GM18873 (cell line): ENCODE results near the gene TSNAXIP1.
"Not testable (repeated sequence)": the region's sequence is repeated elsewhere in the genome, so short reads cannot be mapped to it uniquely, and the experiment has no call there.

ENCODE experiments used
- ATAC-seq: cut with Tn5 transposase; IDR thresholded peaks from one replicate; pipeline ENCODE4 v1.9.1; 2021; ENCODE audit warnings: mild to moderate bottlenecking, moderate library complexity, moderate number of reproducible peaks; ENCODE audit not compliant: unreplicated experiment, low FRiP score

TSNAXIP1 gene

DNA sequence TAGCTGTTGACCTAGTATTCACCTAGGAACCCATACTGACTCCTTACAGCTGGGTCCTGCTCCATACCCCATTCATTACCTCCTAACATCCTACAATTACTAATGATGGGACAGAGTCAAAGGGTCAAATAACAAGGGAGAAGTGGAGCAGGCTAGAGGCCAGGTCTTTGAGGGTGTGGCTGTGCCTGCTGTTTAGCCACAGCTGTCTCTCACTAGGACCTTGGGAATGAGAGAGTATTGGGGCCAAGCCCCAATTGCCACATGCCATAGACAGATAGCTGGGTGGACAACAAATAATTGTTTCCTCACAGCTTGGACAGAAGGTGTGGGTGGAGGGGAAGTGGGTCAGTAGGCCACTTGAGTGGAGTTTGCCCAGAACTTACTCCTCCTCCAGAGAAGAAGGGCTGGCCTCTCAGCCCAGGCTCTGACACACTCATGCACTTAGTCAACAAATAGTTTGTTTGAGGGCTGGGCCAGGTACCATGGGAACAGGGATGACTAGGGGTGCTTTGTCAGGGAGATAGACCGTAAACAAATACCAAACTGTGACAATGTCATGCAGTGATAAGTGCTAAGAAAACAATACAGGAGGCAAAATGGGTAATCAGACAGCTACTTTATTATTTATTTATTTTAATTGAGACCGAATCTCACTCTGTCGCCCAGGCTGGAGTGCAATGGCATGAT, 51.0 kb downstream of the TSNAXIP1 start:
- no peak for ATAC-seq

DNA sequence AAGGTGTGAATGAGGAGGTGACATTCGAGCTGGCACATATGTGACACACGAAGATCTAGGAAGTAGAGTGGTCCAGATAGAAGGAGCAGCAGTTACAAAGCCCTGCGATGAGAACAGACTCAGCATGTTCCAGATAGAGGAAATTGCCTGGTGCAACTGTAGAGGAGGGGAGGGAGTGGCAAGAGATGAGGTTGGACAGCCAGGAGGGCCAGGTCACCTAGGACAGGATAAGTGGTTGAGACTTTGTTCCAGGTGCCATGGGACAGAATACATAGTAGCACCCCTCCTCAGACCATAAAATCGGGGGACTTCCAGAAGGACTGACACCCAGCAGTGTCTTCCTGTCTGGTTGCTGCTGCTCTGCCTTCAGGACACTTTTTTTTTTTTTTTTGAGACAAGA, 51.8 kb downstream of the TSNAXIP1 start:
- no peak for ATAC-seq

DNA sequence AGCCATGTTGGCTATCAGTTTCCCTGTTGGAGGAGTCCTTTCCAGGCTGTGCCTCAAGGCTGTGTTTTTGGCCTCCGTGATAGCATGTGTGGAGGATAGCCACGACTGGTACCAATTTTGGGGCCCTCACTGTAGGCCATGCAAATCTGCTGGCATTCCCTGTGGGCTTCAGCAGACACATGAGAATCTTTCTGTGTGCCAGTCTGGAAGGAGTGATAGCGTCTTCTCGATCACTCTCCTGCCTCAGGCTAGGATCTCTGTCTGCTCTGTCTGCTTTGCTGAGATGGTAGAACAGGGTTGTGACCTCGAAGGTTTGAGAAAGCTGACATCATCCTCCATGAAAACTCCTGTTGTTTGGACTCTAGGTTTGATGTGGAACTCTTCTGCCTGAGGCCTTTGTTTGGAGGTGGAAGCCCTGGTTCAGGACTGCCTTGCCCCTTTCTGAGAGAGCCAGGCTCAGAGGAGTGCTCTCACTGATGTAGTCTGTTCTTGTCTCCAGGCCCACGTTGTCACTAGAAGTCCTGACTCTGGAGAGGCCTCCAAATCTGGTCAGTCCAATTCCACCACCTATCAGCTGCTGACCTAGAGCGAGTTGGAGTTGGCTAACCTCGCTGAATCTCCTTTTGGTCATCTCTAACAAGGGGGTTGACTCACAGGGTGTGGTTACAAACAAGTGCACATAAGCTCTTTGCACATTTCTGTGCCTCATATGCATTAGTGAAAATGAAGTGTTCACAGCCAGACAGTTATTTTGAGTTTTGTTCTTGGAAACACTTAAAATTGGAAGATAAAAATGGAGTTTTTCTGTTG, 54.1 kb downstream of the TSNAXIP1 start:
- no peak for ATAC-seq

DNA sequence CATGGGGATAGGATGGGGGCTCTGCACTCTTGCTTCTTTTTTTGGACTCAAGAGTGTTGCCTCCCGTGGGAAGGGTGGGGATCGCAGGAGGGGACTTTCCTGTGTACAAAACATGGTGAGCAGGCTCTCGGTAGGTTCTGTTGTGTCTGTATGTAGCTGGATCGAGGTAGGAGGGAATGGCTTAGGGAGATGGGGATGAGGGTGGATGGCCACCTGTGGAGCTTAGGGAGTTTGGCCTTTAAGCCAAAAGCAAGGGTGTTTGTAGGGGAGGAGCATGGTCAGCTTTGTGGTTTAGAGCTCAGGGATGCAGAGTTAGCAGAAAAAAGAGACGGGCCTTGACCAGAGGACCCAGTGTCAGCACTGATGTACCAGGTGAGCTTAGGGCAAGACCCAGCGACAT, 55.2 kb downstream of the TSNAXIP1 start:
- ATAC-seq, result no peak

DNA sequence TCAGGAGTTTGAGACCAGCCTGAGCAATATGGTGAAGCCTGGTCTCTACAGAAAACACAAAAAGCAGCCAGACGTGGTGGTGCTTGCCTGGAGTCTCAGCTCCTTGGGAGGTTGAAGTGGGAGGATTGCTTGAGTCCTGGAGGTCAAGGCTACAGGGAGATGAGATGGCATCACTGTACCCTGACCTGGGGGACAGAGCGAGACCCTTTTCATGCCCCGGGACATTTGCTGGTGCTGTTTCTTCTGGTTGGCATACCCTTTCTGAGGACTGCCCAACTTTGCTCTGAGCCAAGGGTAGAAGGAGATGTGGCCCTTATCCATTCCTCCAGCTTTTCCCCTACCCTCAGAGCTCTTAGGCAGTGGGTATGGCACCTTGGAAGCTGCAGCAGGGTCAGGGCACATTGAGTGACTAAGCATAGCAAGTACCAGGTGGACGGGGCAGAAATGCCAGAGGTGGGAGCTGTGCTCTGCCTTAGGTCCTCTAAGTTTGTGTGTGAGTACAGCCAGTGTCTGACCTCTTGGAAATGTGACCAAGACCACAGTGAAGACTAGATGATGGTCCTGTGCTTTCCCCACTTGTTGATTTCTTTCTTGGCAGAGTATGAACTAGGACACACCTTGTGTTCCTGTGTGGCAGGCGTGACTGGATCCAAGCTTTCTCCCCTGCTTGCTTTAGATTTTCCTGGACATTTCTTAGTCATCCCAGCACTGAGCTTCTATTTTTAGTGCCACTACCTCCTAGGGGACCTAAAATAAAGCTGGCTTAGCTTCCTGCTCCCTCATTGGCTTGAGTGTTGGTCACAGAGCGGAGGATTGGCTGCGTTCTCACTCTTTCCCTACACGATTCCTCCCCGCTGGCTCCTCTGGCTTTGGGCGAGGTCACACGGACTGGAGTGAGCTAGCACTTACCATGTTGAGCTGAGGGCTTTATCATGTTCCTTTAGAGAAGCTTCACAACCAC, 56.2 kb downstream of the TSNAXIP1 start:
- no peak for ATAC-seq

DNA sequence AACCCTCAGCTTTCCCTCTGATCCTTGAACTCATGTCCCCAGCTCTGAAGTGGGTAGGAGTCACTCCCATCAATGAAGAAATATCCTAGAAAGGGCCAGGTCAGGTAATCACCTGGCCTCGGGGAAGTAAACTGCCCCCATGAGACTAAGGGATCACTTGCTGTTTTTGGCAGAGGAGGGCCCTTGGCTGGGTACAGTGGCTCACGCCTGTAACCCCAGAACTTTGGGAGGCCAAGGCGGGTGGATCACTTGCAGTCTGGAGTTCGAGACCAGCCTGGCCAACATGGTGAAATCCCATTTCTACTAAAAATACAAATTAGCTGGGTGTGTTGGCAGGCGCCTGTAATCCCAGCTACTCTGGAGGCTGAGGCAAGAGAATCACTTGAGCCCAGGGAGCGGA, 57.4 kb downstream of the TSNAXIP1 start:
- ATAC-seq, result not testable (repeated sequence)

DNA sequence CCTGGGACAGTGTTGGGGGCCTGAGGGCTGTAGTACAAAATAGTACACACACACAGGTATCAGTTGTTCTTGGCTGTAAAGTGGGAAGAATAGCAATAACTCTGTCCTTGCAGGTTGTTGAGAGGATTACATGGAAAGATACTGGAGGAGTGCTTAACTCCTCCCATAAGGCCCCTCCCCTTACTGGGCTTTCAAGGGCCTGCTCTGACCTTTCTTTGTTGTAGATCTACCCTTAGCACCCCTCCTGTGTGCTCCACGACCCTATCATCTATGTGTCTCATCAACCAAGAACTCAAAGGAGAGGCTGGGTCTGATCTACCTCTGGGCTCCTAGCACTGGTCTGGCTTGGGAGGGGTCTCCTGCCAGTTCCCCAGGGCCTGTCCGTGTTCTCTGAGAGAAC, 57.9 kb downstream of the TSNAXIP1 start:
- ATAC-seq, result no peak

DNA sequence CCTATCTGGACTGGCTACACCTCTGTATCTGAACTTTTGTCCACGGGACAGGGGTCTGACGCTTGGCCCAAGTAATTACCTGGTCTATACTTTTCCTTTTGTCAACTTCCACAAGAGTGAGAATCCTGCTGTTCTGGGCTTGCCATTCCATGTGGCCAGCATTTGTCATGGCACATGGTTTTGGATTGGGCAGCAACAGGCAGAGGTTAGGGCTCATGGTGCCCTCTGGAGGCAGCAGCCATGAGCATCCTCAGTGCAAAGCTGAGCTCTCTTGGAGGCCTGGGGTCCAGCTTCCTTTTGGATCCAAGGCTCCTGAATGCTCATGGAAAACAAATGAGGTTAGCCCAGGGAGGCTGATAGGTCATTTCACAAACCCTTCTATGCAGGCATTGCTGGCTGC, 58.6 kb downstream of the TSNAXIP1 start:
- ATAC-seq, result no peak

DNA sequence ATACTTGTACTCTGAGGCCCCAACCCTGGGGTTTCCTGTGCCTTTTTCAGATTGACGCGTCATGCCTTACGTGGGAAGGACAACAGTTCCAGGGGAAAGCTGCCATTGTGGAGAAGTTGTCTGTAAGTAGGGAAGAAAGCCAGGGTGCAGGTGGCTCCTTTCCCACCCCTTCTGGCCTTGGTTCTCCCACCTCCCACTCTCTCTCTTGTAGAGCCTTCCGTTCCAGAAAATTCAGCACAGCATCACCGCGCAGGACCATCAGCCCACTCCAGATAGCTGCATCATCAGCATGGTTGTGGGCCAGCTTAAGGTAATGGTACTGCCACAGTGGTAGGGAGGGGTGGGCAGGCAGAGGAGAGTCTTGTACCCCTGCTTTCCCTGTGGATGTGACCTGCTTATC, 61.6 kb downstream of the TSNAXIP1 start:
- ATAC-seq, result no peak

DNA sequence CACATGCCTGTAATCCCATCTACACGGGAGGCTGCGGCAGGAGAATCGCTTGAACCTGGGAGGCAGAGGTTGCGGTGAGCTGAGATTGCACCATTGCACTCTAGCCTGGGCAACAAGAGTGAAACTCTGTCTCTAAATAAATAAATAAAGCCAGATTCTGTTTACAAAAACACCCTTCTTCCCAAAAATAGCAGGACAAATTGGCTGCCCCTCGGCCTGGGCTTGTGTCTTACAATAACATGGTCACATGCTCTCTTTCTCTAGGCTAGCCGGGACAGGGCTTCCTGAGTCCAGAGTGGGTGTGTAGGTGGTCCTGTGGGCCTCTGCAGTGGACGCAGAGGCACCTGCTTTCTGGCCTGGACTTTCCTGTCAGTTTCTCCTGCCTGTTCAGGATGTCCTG, 63.0 kb downstream of the TSNAXIP1 start:
- ATAC-seq, result no peak

DNA sequence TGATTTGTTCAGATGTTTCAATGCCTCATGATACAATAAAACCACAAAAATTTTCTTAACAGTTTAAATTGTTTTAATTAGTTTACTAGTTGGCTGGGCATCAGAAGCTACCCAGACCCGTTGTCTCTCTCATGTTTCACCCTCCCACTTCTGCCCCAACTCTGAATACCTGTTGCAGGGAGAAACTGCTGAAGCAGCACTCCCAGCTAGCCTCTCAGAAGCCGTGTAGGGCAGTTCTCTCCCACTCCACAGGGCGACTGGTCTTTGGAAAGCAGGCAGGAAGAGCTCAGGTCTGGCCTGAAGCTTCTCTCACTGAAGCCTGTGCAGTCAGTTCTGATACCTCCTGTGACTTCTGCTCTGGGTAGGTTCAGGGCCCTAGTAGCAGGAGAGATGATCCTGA, 64.6 kb downstream of the TSNAXIP1 start:
- no peak for ATAC-seq

DNA sequence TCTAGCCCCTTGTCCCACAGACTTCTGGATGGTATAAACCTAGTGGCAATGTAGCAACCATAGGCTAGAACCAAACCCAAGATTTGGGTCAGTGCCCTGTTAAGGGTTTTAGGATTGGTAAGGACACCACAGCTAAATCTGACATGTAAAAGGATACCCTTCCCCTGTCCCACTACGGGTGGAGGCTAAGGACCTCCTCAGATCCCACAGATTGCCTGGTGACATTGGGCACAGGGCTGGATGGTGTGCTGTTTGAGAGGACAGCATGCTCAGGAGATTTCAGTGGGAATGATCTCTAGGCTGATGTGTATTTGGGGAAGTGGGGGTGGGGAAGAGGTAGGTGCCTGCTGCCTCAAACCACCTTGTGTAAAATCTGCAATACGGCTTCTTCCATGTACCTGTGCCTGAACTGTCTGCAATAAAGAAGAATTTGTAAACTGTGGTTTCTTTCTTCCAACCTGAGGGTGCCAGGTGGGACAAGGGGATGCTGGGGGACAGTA, 65.5 kb downstream of the TSNAXIP1 start:
- ATAC-seq, result no peak

DNA sequence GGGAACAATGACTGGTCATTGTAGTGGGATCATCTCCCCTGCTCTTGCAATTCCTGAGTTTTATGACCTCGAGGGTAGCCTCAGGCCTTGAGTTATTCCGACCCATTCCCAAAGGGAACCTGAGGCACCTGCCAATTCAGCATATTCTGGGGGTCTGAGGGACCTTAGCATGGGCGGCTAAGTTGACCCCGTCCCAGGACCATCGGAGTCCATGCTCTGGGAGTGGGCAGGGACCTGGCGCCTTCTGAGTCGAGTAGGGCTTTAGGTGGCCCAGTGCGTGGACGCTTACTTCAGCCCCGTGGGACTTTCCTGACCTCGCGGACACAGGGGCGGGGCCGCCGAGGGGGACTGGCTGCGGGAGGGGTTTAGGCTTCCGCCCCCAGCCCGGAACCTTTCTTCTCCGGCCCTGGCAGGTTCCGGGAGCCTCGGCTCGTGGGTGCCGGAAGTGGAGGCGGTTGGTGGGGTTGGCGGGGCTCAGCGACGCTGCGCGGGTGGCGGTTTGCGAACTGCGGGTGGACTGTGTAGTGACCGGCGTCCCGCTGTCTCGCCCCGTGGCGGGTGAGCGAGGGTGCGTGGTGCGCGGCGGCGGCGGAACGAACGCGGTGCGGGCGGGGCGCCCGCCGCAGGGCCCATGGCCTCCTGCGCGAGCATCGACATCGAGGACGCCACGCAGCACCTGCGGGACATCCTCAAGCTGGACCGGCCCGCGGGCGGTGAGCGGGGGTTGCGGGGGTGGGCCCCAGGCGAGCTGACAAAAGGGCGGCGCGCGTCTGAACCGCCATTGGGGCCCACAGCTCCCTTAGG, 66.1 kb downstream of the TSNAXIP1 start, which contains the start of gene EDC4:
EDC4 (plus strand) TSS at position 422 of the 804 bp plus-strand sequence; CDS start at position 632, 210 bp downstream.
- ATAC-seq, result peak; percentile 69

DNA sequence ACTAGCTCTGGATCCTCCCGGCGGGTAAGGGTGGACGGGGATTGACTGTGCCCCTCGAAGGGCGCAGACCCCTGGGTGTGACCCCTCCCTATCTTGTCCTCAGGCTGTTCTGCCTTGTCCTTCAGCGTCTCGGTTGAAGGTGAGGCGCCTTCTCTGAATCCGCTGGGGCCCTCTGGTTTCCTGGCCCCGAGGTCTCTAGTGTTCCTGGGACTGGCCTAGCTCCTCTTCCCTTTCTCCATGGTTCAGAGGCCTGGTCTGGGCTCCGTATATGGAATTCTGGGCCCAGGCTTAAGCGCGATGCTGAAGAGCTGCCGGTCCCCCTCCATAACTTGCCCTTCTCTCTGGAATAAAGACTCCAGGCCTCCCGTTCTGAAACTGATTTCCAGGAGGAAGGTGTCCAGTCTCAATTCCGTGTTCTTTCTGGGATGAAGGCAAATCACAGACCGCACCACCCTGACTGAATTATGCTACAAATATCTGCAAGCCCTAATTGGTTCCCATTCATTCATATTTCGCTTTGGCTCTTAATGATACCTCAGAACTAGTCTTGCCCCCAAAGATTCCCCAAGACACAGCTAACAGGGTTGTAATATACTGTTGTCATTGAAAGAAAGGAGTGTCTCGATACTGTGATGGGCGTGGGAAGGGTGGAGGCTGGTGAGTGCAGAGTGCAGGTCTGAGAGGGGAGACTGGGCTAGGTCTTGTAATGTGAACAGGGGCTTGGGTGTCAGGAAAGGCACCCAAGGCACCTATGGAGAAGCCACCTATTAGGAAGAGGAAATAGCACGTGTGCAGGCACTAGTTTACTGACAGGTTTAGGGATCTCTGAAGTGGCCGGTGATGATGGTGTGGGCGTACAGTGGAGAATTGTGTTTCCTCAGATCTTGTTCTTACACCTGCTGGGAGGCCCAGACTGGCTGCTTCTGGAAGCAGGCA, 67.0 kb downstream of the TSNAXIP1 start:
- ATAC-seq, result no peak

DNA sequence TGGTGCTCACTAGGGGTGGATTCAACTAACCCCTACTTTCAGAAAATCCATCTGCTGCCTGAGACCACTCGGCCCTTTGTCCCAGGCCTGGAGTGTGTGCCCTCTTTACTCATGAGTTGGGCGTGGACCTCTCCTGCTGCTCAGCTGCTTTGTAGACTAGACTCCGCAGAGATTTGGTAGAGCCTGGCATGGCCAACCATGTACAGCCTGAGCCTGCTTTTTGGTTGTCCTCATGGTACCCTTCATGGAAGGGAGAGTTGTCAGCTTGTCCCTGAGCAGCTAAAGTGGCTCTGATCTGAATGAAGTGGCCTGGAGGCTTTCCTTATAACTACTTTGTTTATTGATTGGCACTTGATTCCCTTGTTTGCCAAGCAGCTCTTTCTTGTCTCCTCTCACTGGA, 67.7 kb downstream of the TSNAXIP1 start:
- no peak for ATAC-seq

DNA sequence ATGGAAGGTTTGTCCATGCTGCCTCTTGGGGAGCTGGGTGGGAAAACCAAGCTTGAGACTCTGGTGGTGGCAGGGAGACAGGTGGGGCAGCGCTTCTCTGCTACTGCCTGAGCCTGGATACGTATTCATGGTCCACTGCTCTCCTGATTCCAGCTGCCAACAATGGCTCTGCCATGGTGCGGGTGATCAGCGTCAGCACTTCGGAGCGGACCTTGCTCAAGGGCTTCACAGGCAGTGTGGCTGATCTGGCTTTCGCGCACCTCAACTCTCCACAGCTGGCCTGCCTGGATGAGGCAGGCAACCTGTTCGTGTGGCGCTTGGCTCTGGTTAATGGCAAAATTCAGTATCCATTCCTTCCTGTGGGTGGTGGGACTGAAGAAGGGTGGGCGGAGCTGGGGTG, 70.4 kb downstream of the TSNAXIP1 start:
- no peak for ATAC-seq
